A673 (cell line): Measurements from ENCODE around the gene HEPHL1. TPM values are rescaled to one million over a fixed set of nuclear protein-coding genes. Genes with fewer than 3 reads are reported as not detected.
"Not testable (repeated sequence)": the region's sequence is repeated elsewhere in the genome, so short reads cannot be mapped to it uniquely, and the experiment has no call there.

Source experiments
- BruUV-seq: library from RNA; stranded (reverse); fragments of 400-500 nt; replicated peaks from 2 replicates; lab custom pipeline; 2021; lab: Mats Ljungman, UMichigan
- CTCF ChIA-PET: fragments of 300-600 bp; sonication (Branson Sonifier 250); formaldehyde crosslinking; loops from one replicate; lab custom pipeline; 2022; ENCODE audit warnings: antibody characterized with exemption; lab: Charles Lee
- POLR2A ChIA-PET: fragments of 300-600 bp; sonication (Branson Sonifier 250); formaldehyde crosslinking; loops from one replicate; lab custom pipeline; 2022; ENCODE audit warnings: antibody characterized with exemption; ENCODE audit not compliant: low non-redundant PET; lab: Charles Lee
- DNase-seq: peaks from one replicate; pipeline ENCODE4 v3.0.0-alpha.2; 2015; ENCODE audit warnings: low spot score
- H3K27ac ChIP-seq: fragments of 200-600 bp; sonication (generic); 2 replicates; pipeline ENCODE4 v1.5.1; 2016; ENCODE audit warnings: mixed run types, low read depth, mild to moderate bottlenecking, mixed read lengths, antibody characterized with exemption, low read length; ENCODE audit not compliant: poor library complexity, severe bottlenecking
- H3K27me3 ChIP-seq: fragments of 200-600 bp; sonication (generic); replicated peaks from 2 replicates; pipeline ENCODE4 v1.6.1; 2017; ENCODE audit warnings: mixed run types, low read depth, mild to moderate bottlenecking, mixed read lengths, antibody characterized with exemption, low read length; ENCODE audit not compliant: insufficient read depth, poor library complexity
- H3K36me3 ChIP-seq: fragments of 200-600 bp; sonication (generic); 2 replicates; pipeline ENCODE4 v1.6.1; 2016; ENCODE audit warnings: mixed run types, mild to moderate bottlenecking, mixed read lengths, antibody characterized with exemption, low read length; ENCODE audit not compliant: insufficient read depth, poor library complexity, severe bottlenecking
- H3K4me1 ChIP-seq: fragments of 200-600 bp; sonication (generic); 2 replicates; pipeline ENCODE4 v1.6.1; 2017; ENCODE audit warnings: mixed run types, mild to moderate bottlenecking, mixed read lengths, antibody characterized with exemption, low read length; ENCODE audit not compliant: insufficient read depth, poor library complexity, severe bottlenecking
- H3K4me3 ChIP-seq: fragments of 200-600 bp; sonication (generic); 2 replicates; pipeline ENCODE4 v1.5.1; 2016; ENCODE audit warnings: low read depth, mixed run types, mild to moderate bottlenecking, mixed read lengths, low read length; ENCODE audit not compliant: poor library complexity, severe bottlenecking
- H3K9me3 ChIP-seq: fragments of 200-600 bp; sonication (generic); 2 replicates; pipeline ENCODE4 v1.6.1; 2016; ENCODE audit warnings: mixed run types, low read depth, mild to moderate bottlenecking, mixed read lengths, antibody characterized with exemption, low read length; ENCODE audit not compliant: poor library complexity, severe bottlenecking
- EZH2 ChIP-seq: fragments of 200-600 bp; sonication (generic); IDR thresholded peaks from 2 replicates; pipeline ENCODE4 v1.6.1; 2017; ENCODE audit warnings: borderline replicate concordance, low read depth, mild to moderate bottlenecking, mixed read lengths, antibody characterized with exemption, low read length; ENCODE audit not compliant: poor library complexity, severe bottlenecking
- intact Hi-C: fragments of 100-400 bp; cut with micrococcal nuclease; formaldehyde crosslinking; loops from one replicate; pipeline ENCODE4 v1.10.0; 2022; ENCODE audit not compliant: unreplicated experiment
- total RNA-seq: library from RNA; stranded (reverse); gene quantifications from 2 replicates; pipeline ENCODE4 v1.2.3, GENCODE V29; 2021
- TF ChIP-seq, protein P1 (sequence below): fragments of 300-800, 200-600 bp; sonication (generic); conservative IDR thresholded peaks from 2 replicates; pipeline ENCODE4 v1.5.1; 2017; ENCODE audit warnings: low read depth, mild to moderate bottlenecking, antibody characterized with exemption, low read length, moderate library complexity, mixed read lengths

Gene HEPHL1
- total RNA-seq, 1 experiment from 2014 or later: not detected

DNA sequence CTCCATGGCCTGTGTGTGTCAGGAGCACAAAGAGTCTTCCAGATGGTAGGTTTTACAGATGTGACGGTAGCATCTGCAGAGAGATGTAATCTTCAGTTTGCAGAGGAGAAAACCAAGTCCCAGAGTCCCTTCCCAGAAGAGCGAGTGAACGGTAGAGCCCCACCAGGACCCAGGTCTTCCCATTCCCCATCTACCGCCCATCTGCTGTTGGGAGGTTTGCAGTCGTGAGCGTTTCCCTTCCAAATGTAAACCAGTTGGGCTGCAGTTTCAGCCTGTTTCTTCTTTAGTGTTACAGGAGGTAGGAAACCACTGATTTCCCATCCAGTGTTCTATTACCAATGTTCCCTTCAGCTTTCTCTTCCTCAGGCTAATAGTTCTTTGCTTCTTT lies 131.5 kb downstream of the HEPHL1 start:
- Histone ChIP-seq H3K4me3 (no peak overlapping the region), H3K27ac (no peak overlapping the region), H3K27me3 (no peaks in the 10 kb centered on the region), H3K9me3 (no peaks in the 10 kb centered on the region), H3K36me3 (no peaks in the 10 kb centered on the region), H3K4me1 (peaks cover 11% of the 10 kb centered on the region)
- CTCF ChIA-PET: no interaction called here
- DNase-seq: no peak
- TF ChIP-seq, protein P1, sequence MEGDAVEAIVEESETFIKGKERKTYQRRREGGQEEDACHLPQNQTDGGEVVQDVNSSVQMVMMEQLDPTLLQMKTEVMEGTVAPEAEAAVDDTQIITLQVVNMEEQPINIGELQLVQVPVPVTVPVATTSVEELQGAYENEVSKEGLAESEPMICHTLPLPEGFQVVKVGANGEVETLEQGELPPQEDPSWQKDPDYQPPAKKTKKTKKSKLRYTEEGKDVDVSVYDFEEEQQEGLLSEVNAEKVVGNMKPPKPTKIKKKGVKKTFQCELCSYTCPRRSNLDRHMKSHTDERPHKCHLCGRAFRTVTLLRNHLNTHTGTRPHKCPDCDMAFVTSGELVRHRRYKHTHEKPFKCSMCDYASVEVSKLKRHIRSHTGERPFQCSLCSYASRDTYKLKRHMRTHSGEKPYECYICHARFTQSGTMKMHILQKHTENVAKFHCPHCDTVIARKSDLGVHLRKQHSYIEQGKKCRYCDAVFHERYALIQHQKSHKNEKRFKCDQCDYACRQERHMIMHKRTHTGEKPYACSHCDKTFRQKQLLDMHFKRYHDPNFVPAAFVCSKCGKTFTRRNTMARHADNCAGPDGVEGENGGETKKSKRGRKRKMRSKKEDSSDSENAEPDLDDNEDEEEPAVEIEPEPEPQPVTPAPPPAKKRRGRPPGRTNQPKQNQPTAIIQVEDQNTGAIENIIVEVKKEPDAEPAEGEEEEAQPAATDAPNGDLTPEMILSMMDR: no peak
- no peak for TF ChIP-seq EZH2
- POLR2A ChIA-PET: interaction anchor here (0.7 kb wide), 1 partner anchor 11 kb away, joined by 3 read pairs; no protein-coding TSS in a partner anchor
- intact Hi-C loops: no loop called here
- BruUV-seq: no TSS peak

DNA sequence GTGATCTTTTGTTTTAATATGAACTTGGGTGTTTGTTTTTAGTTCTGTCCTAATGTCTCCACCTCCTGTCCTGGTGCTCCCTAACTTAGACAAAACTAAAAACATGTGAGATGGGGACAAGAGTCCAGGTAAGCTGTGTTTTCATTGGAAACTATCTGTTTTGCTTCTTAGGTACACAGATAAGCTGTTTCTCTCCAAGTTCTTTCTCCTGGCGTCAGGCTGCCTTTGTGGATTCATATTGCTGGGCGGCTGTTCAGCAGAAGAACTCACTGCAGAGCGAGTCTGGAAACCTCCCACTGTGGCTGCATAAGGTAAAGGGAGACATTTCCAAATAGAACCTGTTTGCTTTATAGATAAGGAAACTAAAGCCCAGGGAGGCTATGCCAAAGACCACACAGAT lies 132.2 kb downstream of the HEPHL1 start:
- peaks cover 11% of the 10 kb centered on the region for H3K4me1 ChIP-seq
- no peaks in the 10 kb centered on the region for H3K27me3 ChIP-seq
- H3K9me3 ChIP-seq: no peaks in the 10 kb centered on the region
- DNase-seq: no peak
- TF ChIP-seq EZH2: no peak
- TF ChIP-seq, protein P1: no peak
- H3K4me3 ChIP-seq: no peak overlapping the region
- ChIA-PET POLR2A (no interaction called here), CTCF (no interaction called here)
- intact Hi-C loops: no loop called here
- H3K27ac ChIP-seq: no peak overlapping the region
- H3K36me3 ChIP-seq: no peaks in the 10 kb centered on the region
- BruUV-seq: no TSS peak

DNA sequence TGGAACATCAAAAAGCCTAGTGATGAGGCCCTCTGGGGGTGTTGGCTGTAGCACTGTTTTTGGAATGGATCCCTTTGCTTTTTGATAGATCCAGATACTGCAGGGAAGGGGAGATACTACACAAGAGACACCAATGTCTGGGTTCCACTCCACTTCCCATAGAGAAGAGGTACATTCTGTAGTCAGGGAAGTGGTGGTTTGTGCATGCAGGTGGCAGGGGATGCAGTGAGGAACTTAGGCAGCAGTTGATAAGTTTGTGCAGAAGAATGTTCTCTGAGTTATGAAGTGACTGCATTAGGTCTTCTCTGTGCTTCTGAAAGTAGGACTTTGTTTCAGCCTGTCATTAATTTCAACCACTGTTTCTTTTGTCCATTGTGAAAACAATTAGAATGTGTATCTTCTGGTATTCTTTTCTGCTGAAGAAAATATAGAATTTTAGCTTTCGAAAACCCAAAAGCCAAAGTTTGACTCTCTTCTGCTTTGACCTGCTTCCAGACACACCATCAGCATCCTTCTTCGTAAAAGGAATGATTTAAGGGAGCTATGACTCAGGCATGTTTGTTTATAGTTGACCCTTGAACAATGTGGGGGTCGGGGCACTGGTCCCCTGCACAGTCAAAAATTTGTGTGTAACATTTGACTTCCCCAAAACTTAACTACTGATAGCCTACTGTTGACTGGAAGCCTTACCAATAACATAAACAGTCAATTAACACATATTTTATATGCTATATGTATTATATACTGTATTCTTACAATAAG lies 133.1 kb downstream of the HEPHL1 start:
- DNase-seq: no peak
- Histone ChIP-seq H3K9me3 (no peaks in the 10 kb centered on the region), H3K27ac (no peak overlapping the region), H3K27me3 (no peaks in the 10 kb centered on the region), H3K4me1 (peaks cover 11% of the 10 kb centered on the region), H3K36me3 (no peaks in the 10 kb centered on the region), H3K4me3 (no peak overlapping the region)
- intact Hi-C loops: no loop called here
- BruUV-seq: no TSS peak
- POLR2A ChIA-PET: no interaction called here
- no peak for TF ChIP-seq EZH2
- TF ChIP-seq, protein P1: no peak
- CTCF ChIA-PET: interaction anchor here (0.9 kb wide), 1 partner anchor 10 kb away, joined by 3 read pairs; no protein-coding TSS in a partner anchor

DNA sequence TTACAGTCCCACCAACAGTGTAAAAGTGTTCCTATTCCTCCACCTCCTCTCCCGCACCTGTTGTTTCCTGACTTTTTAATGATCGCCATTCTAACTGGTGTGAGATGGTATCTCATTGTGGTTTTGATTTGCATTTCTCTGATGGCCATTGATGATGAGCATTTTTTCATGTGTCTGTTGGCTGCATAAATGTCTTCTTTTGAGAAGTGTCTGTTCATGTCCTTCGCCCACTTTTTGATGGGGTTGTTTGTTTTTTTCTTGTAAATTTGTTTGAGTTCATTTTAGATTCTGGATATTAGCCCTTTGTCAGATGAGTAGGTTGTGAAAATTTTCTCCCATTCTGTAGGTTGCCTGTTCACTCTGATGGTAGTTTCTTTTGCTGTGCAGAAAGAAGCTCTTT lies 136.2 kb downstream of the HEPHL1 start:
- H3K27ac ChIP-seq, intact Hi-C loops, H3K27me3 ChIP-seq, BruUV-seq, H3K36me3 ChIP-seq, POLR2A ChIA-PET, H3K9me3 ChIP-seq, H3K4me1 ChIP-seq, DNase-seq, CTCF ChIA-PET, H3K4me3 ChIP-seq: not testable (repeated sequence)
